GM19395 (cell line): Measurements from ENCODE around the gene MYCBP.
"Not testable (repeated sequence)": the region's sequence is repeated elsewhere in the genome, so short reads cannot be mapped to it uniquely, and the experiment has no call there.

Source experiments
- ATAC-seq: cut with Tn5 transposase; IDR thresholded peaks from one replicate; pipeline ENCODE4 v1.9.1; 2021; ENCODE audit warnings: mild to moderate bottlenecking, moderate library complexity; ENCODE audit not compliant: unreplicated experiment

Gene MYCBP

DNA sequence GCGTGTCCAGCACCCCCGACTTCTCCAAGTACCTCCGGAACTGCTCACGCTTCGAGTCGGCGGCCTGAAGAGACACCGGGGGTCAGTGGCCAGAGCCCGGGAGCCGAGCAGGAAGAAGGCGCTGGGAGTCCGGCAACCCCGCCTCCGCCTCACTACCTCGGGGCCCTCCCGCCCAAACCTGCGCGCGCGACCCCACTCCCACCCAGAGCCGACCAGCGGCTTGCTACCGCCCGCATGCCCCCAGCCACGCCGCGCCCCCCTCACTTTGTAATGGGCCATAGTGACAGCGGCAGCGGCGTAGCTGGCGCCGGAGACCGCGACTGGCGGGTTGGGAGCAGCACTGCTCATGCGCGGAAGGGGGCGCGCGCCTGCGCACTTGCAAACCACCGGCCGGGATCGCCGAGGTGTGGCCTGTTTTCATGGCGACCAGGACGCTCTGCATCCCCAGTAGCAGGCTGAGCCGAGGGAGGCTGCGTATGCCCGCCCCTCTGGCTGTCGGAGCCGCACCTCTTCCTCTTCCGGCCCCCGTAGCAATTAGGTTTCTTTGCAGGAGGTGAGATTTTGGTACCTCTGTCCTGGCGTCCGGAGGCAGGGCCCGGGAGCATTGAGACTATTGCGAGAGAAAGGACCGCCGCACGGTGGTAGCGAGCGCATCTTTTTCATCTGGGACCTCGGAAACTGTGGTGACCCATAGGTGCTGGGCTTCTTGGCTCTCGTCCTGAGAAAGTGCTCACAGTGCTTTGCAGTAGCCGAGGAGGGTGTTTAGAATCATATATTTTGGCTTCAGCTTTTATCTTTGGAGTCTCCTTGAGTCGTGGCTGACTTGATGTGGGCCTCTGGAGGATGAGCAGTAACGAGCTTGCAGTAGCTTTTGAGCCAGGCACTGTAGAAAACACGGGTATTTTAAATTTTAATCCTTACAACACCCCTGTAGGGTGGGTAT lies at the start of gene MYCBP:
MYCBP (minus strand) TSS at position 322 of the 943 bp plus-strand sequence; CDS start at position 279, 43 bp downstream.
- ATAC-seq: peak; percentile 94

DNA sequence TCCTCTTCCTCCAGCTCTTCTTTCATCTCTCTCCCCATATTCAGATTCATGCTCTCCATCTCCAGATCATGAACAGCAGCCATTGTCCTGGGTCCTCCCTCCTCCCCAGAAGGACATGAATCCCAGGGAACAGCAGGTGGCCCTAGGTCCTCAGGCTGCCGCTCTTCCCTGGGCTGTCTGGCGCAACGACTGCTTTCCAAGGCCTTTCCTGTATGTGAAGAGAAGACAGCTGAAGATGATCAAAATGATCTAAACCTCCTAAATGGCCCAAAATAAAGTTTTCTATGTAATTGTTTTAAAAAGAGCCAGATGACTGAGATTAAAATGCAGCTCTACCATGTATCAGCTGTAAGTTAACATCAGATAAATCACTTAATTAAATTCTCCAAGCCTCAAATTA lies 46.0 kb upstream of the MYCBP start:
- no peak for ATAC-seq

DNA sequence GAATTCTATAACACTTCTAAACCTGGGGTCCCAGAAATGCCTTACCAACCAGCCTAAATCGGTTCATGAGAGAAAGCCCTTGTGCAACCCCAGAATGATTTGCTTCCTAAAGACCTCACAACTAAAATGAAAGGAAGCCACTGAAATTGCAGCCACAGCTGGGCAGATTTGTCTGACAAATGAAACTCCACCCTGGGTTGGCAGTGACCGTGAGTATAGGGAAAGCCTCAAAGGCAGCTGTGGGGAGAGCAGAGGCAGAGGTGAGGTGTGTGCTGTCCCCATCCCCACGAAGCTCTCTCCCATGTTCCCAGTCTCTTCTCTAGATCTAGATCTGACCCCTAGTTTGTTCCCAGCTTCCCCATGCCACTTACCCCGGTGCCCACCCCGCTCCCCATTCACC lies 45.4 kb upstream of the MYCBP start:
- no peak for ATAC-seq

DNA sequence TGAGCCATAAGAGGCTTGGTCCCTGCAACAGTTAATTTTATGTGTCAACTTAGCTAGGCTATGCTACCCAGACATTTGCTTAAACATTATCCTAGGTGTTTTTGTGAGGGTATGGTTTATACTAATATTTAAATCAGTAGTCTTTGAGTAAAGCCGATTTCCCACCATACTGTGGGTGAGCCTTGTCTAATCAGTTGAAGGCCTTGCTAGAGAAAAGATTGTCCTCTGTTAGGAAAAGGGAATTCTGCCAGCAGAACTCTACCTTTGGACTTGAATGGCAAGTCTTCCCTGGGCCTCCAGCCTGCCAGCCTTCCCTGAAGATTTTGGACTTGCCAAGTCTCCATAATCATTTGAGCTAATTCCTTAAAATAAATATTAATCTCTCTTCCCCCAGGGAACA lies 44.6 kb upstream of the MYCBP start:
- no peak for ATAC-seq

- ATAC-seq: no peak
These were observed 44.2 kb upstream of the MYCBP start for GRCh38 chr1:38917337-38917736.

GRCh38 chr1:38915352-38915948 lies 42.3 kb upstream of the MYCBP start:
- ATAC-seq: no peak

DNA sequence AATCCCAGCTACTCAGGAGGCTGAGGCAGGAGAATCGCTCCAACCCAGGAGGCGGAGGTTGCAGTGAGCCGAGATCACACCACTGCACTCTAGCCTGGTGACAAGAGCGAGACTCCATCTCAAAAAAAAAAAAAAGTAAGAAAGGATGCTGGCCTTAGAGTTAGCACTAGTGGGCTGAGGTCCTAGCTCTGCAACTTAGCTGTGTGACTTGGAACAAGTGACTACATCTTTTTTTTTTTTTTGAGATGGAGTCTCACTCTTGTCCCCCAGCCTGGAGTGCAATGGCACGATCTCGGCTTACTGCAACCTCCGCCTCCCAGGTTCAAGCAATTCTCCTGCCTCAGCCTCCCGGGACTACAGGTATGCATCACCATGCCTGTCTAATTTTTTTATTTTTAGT lies 41.8 kb upstream of the MYCBP start:
- not testable (repeated sequence) for ATAC-seq

DNA sequence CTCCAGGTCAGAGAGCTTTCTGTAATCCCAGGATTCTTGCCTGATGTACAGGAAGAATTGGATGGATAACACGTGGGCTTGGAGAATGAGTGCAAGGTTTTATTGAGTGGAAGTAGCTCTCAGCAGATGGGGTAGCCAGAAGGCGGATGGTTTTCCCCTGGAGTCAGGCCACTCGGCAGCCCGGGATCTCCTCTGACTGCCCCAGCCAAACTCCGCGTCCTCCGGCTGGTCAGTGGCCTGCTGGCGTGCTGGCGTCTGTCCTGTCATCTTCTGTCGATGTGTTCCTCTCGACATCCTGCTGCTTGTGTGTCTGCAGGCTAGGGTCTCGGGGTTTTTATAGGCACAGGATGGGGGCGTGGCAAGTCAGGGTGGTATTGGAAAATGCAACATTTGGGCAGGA lies 35.7 kb upstream of the MYCBP start:
- ATAC-seq: no peak

GRCh38 chr1:38905985-38906384 lies 32.8 kb upstream of the MYCBP start:
- no peak for ATAC-seq

DNA sequence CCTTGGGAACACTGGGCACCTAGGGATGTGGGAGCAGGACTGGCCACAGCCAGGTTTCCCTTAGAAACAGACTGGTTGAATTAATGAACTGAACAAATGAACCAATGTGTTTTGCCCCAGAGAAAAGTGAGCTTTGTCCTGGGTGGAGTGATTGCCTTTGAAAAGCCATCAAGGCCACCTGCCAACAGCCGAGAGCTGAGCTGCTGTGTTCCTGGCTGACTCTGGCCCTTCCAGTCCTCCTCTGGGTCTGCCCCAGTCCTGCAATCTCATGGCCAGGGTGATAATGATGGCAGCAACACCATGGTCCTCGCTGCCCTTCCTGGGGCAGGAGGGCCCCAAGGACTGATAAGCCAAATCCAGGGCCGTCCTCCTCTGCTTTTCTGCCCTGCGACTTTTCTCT lies 26.4 kb upstream of the MYCBP start:
- ATAC-seq: no peak

GRCh38 chr1:38898653-38899230 lies 25.6 kb upstream of the MYCBP start:
- ATAC-seq: no peak

GRCh38 chr1:38896169-38896568 lies 23.0 kb upstream of the MYCBP start:
- ATAC-seq: no peak

DNA sequence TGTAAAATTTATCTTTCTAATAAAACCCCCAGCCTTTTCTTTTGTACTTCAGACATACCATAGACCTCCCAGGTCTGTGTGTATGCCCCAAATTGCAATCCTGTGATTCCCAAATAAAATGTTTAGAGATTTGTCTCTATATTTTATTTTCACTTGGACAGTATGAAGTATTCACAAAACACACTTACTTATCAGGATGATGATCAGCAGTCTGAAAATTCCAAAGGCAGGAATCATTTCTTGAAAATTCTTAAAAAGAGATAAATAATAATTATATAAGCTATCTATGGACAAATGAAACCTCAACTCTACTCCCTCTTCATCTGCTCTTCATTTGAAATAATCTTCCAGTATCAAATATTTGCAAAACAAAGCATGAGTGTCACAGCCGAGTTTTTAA lies 19.8 kb upstream of the MYCBP start:
- no peak for ATAC-seq

GRCh38 chr1:38891753-38892152 lies 18.6 kb upstream of the MYCBP start:
- no peak for ATAC-seq

DNA sequence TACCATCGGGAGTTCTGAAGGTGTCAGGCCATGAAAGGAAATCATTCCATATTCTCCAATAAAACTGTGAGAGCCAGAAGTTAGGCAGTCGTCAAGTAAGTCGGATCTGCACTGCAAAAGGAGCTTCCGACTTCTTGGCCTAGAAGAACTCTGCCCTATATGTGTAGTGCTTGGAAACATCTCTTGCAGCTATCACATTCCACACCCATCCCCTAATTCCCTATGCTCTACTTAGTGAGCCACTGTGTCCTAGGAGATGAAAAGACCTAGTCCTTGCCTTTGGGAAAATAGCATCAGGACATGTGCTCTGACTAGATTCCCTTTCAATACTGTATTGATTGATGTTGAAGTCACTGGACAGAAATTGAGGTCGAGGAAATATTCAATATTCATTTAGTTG lies 16.4 kb upstream of the MYCBP start:
- ATAC-seq: no peak

- no peak for ATAC-seq
These were observed 15.5 kb upstream of the MYCBP start for GRCh38 chr1:38888423-38889333.

DNA sequence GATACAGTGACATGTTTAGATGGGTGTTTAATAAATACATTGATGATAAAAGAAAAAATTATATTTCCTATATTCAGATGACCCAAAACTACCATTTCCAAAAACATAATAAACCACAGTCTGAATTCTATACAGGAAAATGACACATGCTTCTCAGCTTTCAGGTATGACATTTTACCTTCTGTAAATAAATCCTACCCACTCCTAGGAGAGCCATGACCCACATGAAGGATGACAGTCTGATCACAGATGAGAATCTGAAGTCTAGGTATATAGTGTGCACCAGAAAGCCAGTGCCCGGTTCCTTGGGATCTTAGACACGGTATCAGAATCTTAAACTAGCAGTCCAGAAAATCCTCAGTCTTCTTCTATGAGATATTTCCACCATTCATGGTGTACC lies 11.9 kb upstream of the MYCBP start:
- no peak for ATAC-seq

DNA sequence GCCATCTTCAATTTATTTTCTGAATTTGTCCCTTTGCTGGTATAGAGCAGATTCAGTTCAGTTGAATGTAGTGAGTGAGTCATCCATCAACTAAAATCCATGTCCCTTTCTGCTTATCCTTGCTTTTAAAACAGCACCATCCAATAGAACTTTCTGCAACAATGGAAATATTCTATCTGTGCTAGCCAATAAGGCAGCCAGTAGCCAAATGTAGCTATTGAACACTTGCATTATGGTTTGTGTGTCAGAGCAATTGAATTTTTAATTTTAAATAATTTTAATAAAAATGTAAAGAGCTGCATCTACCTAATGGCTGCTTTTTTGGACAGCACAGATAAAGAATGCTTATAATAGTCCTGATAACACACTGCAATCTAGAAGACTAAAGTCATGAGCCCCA lies 8.3 kb upstream of the MYCBP start, which contains the start of gene GJA9:
GJA9 (minus strand) TSS at position 101 of the 400 bp plus-strand sequence. CDS start 5,489 bp downstream, outside the sequence.
- no peak for ATAC-seq

GRCh38 chr1:38875811-38876210 lies 2.7 kb upstream of the MYCBP start:
- ATAC-seq: no peak

- ATAC-seq: peak; percentile 30
These were observed 634 bp downstream of the MYCBP start for GRCh38 chr1:38872401-38873026.
